HS-27A (cell line): ENCODE data around the gene TXLNB.
A peak's percentile ranks its signal among the peaks of the same experiment; 100 is the strongest.

Experiments used
- DNase-seq: peaks from one replicate; pipeline ENCODE4 v3.0.0-alpha.2; 2012; ENCODE audit warnings: low read depth, missing footprints

Gene TXLNB

DNA sequence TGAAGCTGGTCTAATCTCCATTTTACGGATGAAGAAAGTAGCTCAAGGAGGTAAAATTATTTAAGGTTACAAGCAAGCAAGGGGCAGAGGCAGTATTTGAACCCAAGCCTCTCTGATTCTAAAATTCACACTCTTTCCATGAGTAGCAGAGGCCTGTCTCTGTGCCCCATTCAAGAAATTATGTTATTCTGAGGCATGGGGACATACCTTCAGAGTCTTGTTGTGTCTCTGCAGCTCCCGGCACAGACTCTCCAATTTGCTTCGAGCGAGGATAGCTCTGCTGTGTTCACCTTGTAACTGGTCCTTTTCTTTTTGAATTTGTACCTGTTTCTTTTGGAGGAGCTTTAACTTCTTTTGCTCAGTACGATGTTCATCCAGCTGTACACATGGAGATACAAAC, 21.5 kb downstream of the TXLNB start:
- no peak for DNase-seq

DNA sequence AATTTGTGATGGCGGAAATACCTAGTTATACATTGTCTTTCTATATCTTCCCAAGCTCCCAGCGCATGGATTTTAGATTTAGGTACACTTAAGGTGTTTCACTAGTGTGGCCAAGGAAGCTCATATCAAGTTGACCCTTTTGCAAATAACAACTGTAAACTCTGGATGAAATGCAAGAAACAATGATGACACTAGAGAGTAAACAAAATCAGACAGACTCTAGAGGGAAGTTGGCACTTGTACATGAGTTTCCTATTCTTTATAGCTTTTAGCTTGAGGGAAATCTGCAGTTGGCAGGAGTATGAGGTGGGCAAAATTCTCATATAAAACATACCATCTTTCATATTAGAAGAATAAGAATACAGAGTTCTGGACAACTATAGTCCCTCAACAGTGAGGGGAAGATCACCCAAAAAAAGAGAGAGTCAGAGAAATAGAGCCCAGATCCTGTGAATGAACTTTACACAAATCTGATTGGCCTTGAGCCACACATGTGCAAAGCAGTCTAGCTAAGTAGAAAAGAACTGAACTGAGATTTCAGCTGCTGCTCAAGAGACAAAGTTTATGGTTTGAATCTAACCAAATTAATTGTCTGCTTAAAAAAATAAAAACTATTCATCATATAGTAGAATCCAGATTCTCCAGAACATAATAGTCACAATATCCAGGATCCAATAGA, 26.1 kb downstream of the TXLNB start:
- DNase-seq: no peak

DNA sequence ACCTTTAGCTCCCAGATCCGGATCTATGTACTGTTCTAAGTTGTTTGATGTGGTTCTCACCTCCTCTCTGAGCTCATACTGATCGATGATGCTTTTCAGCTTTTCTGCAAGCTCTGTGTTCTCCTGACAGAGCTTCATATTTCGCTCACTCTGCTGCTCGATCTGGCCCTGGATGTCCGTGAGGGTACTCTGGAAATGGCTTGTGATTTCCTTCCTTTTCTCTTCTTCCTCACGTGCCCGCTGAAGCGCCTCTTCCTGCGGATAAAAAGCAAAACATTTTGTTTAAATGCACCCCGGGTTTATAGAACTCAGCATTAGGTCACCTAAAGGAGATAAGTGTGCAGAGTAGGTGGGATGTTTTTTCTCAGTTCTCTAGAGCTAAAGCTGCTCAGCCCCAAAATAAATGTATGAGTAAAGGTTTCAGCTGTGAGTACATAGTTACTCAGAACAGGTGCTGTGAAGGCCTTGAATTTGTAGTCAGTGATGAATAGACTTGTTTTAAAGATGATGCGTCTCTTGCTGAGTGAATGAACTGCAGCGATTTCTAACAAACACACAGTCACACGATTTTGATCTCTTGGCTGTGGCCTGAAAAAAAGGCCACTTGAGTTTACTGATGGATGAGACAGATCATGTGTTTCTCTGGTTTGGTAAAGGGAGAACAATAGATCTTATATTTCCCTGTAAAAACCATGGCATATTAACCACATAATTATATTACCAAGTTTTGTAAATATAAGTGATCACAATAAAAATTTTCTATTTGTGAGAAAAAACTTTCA, 29.1 kb downstream of the TXLNB start:
- no peak for DNase-seq

DNA sequence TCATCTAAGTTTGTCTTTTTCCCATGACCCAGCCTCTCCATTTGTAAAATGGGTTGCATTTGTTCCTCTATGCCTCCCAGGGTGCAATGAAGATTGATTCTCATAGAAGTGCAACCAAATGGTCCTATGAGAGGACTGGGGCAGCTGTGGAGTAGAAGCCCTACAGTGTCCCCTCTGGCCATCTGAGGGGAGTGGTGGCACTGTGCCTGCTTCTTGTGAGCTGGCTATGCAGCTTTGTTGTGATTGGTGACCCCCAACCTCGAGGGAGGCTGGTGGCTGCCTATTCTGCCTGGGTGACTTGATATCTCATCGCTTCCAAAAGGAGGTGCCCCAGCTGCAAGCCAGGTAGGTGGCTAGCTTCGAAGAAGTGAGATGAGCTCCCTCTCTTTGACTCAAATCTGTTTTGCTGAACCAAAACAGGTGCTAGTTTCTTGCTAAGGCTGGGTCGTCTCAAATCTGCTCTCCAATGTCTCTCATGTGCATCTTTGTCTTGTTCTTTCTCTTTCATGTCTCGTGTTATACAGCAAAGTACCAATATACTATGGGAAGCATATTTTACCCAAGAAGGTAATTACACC, 33.9 kb downstream of the TXLNB start:
- DNase-seq: no peak

DNA sequence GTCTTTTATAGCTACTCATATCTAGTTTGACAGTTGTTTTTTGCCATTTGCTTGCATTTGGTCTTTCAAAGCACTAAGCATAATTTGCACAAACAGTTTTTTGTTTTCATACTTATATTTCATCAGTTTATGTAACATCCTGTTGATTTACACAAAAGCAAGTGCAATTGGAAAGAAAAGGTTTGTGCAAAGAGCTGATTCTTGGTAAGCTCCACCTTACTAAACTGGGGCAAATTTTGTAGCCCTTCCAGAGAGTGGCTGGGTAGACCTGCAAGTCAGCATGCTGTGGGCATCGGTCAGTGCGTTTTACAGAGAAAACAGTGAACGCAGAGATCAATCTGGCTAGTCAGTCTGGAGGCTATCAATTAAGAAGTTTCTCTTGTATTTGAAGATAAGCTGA, 34.5 kb downstream of the TXLNB start:
- DNase-seq: no peak

DNA sequence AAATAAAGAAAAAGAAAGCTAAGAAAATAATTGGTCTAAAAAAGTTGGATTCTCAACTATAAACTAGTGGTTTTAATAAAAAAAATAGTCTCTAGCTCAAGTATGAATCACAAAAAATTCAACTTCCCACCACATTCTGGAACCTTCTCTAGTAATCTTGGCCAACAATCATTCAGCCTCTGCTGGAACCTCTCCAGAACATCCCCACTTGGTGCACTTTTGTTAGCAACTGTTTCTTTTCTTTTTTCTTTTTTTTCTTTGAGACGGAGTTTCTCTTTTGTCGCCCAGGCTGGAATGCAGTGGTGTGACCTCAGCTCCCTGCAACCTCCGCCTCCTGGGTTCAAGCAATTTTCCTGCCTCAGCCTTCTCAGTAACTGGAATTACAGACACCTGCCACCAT, 35.7 kb downstream of the TXLNB start:
- DNase-seq: no peak

DNA sequence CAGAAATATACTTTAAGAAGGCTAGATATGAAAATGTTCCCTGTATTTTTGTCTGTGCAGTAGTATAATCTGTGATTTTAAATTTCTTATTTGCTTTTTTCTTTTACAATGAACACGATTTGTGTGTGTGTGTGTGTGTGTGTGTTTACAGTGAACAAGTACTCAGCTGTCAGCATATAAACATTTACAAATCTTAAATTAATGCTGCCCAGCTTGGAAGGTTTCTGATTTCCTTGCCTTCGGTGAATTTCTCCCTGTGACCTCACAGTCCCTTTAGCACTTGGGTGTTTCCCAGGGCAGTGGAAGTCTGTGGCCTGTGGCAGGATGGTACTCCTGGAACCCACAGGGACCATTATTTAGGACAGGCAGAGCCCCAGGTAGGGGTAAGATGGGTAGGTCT, 37.6 kb downstream of the TXLNB start:
- no peak for DNase-seq

DNA sequence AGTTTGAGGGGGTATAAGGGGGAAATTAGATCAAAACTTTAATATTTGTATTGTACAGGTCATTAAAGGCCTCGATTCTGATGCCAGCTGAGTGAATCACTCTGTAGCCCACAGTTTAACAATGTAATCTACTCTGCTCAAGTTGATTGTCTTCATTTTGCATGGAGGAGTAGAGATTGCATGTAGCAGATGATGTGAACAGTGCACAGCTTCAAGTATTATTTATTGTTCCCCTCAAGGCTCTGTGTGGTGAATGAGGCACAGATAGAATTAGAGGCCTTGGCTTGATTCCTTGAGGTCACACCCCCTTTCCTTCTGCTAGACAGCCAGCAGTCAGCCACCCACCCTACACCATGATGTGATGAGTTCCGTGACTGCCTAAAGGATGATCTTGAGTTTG, 38.1 kb downstream of the TXLNB start:
- no peak for DNase-seq

DNA sequence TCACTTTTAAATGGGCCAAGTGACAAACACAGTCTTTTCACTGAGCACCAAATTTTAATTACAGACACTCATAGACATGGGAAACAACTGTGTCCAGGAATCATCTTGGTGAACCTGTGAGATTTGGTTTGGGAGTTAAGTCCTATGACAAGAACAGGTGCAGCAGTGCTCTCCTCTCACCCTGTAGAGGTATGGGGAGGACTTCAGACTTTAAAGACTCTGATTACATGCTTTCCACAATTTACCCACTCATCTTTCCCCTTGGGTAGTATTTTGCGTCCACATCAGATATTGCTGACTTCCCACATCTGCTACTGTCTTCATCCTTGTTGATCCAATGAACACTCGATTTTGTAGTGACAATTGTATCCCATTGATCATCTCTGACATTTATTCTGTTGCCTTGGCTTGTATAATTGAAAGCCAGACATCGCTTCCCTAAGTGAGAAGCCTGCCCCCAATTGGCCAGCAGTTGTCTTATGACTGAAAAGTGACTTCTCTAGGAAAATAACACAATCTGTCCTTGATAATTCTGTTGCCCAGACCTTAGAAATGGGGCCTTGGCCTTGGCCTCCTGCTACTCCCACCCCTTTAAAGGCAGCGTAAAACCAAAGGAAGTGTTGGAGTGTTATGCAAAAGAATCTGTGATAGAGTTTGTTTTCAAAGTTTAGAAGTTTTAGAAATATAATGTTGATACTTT, 40.0 kb downstream of the TXLNB start:
- no peak for DNase-seq

DNA sequence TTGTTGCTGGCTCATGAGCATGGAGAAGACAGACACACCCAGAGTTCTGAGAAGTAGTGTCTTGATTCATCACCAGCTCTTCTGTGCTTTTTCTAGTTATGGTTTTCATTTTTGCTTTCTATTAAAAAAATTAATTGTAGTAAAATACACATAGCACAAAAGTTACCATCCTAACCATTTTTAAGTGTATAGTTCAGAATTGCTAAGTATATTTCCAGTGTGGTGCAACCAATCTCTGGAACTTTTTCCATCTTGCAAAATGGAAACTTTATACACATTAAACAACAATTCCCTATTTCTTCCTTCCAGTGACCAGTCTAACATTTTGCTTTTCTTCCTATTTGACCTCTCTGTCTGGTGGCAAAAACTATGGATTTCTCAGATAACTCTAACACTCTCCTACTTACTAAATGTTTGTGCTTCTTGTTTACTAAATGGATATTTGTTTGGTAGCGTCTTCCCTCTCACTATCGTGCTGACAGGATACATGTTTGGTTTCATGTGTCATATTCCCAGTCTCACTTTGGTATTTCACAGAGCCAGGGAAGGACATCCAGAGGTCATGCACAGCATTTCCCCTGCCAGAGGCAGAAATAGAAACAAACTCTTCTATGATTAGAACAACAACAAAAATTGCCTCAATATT, 40.6 kb downstream of the TXLNB start:
- no peak for DNase-seq

DNA sequence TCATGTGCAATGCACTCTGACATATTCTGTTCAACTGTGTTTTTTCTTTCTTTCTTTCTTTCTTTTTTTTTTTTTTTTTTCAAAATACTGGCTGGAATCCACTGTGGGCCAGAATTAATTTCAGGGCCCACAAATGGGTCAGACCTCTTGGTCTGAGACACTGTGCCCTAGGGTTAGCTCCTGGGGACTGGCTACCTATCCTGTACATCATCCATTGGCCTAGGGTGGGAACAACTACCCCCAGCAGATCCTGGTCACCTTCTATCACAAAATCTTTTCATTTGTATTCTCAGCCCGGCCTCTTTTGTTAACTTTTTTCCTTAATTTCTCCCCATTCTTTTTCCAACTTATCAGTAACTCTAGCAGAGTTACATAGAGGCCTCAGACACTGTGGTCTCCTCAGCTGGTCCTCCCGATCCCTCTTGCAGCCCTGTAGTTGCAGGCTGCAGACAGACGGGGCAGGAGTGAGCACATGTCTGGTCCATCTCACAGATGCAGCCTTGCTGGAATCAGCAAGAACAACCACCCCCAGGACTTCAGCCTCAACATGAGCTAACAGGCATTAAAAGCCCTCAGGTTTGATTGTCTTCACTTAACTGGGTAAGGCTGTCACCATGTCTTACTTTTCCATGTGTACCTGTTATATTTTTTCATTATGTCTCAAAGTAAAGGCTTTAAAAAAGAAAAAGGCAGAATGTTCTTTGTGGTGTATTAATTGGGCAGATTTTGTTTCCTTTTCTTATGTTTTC, 41.3 kb downstream of the TXLNB start:
- peak; percentile 12 for DNase-seq

DNA sequence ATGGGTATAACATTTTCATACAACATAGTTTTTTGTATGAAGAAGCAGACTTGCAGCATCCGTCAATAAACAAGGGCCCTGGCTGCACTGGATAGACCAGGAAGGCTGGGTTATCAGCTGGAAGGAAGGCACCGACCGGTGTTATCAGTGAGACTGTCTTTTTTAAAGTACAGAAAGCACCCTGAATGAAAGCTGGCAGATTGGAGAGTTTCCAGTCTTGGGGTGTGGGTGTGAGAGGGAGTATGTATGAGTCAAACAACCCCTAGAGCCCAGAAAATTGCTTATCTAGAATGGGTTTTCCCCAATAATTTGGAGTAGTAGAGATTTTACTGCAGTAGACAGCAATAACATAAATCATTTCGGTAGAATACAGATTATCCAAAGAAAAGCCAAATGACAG, 42.4 kb downstream of the TXLNB start:
- DNase-seq: no peak

DNA sequence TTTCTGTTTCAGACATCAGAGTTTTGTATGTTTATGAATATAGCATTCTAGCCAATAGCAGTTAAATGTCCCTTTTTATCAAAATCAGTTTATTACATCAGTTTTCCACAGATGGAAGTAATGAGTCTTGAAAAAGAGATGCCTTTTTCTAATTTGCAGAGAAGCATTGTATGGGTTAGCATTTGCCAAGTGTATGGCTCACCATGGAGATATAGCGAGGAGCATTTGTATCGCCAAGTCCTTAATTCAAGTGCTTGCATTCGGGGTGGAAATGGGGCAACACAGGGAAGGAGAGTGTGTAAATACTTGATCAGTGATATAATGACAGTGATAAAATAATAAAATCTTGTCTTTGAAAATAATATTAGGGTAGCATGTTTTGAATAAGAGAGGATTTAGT, 42.9 kb downstream of the TXLNB start:
- DNase-seq: no peak

DNA sequence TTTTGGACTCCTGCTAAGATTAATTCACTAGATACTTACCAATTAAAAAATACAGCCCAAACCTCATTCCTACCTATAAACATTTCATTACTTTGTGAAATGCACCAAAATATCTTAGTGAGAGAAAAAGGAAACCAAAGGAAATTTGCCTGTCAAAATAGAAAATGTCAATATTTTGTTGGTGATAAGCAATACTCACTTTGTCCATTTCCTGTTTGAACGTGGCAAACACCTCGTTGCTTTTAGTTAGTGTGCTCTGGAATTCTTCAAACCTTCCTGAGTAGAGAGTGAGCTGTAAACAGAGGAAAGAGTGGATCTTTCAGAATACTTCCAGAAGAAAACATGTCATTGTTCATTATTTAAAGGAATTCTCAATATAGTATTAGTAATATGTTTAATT, 44.2 kb downstream of the TXLNB start:
- no peak for DNase-seq

DNA sequence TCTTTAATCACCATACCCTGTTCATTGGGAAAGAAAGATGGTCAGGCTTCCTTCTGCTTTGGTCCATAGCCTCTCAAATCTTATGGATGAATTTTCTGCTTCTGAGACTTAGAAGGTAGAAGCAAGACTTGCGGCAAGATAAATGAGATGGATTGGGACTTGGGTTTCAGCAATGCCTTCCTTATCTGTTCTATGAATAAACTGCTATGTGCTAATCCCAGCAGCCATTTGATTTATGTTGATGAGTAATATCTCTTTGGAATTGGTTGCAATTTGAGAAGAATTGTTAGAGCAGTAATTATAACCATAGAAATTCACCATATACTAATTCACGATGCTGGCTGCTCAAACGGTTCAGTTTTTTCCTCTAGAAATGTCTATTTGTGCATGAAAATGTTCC, 48.3 kb downstream of the TXLNB start:
- no peak for DNase-seq

DNA sequence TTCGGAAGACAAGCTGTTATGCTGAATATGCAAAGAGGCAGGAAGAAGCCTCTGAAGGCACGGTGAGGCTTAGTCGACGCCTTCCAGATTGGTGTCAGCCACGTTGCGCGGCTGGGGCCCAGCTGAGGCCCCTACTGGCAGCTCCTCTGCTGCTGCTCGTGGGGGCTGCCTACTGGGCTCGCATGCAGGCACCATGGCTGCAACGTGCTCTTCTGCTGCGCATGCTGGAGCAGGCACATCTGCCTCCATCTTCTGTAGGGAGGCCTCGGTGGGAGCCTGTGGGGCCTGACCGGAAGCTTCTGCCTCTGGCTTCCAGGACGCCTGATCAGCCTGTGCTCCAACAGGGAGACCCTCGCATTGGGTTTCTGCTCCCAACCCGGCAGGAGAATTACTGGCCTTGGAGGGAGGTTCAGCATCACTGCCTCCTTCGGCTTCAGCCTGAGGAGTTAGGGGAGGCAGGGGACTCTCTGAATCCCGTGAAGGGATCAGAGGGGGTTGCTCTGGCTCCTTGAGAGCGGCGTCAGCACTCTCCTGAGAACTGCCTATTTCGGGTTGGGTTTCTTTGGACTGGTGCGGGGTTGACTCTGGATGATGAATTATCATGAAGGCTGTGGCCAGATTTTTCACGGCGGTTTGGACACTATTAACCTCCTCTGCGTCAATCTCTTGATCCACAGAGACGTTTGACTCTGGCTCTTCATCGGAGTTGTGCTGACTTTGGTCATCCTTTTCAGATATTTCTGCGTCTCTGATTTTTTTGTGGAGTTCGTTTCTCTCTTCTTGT, 49.1 kb downstream of the TXLNB start:
- no peak for DNase-seq

DNA sequence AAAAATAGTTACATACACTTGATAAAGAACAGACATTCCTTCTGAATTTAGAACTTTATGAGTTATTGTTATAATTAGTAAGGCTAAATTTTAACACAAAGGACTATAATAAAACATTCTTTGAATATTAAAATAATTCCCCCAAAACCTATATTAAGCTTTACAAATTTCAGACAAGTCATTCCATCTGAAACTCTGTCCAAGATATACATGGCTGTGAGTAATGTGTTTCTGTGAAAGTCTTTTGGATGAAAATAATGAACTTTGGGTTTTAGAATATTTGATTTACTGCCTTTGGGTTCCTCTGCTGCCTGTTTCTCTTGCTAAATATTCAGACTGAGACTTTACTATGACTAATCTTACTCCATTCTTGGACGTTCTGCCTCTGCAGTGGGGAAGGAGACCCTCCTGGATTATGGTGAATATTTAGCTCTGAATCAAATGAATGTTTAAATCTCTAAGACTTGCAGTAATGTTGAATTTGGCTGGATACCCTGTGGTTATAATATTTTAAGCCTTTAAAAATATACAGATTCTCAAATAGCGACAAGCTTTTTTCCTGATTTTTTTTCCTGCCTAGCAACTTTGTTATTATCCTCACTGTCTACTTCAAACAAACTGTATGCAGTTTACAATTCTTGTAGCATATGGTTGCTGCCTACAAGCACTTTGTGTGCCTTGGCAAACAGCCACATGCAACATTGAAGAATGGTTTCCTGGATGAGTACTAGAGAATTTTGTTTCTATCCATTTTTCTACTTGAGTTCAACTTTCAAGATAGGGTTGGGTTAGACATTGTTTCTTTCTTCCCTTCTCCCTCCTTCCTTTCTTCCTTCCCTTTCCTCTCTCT, 51.4 kb downstream of the TXLNB start:
- DNase-seq: peak; percentile 8

DNA sequence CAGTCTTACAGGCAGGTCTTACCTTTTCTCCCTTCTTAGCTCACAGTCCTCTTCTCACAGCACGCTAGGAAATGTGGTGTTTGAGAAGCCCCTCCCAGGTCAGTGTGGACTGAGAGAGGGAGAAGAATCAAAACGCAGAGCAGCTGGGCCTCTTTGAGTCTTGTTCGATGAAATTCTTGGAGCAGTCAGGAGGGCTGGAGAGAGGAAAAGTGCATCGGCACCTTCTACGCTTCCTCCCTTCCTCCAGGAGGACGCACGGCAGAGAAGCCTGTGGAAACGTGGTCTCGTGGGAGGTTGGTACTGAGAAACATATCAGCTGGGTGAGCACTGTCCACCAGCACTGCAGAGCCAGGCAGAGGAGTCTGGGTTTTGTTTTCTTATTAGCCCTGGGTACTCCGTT, 52.7 kb downstream of the TXLNB start:
- DNase-seq: no peak

DNA sequence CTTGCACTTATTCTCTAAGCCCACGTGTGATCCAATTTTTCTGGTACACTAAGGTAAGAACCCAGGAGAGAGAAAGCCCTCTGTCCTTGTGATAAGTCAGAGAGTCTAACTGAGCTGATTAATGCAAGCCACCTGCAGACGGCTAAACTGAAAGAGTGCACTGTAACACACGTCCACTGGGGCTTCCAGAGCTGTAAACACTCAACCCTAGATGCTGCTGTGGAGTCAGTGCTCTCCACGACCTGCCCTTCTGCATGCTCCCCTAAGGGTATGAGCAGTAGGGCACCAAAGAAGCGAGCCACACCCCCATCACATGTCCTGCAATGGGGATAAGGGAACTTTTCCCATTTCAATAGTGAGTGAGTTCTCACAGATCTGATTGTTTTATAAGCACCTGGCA, 55.7 kb downstream of the TXLNB start:
- no peak for DNase-seq

DNA sequence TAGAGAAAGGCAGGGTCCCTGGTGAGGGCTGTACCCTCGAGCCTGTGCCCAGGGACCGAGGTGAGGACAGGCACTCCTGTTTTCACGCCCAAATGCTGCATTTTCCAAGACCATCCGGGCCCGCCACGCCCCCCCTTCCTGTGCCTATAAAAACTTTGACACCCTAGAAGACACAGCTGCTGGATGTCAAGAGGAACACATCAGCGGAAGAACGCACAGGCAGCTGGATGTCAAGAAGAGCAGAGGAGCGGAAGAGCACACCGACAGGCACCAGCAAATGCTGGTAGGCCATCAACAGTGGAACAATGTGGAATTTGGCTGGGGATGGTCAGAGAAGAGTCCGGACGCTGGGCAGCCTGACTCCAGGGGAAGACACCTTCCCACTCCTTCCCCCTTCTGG, 56.1 kb downstream of the TXLNB start:
- no peak for DNase-seq
